ENCODE results near the gene TDP1. TPM values are rescaled to one million over a fixed set of nuclear protein-coding genes. Genes with fewer than 3 reads are reported as not detected.
A peak's percentile ranks its signal among the peaks of the same experiment; 100 is the strongest.

The TDP1 gene
- 54.3 and 62.8 TPM in 2 replicates for total RNA-seq
- long read RNA-seq, transcript TDP1-201 (17 exons, 3,702 nt): minor isoform, 11 of 134 reads
- long read RNA-seq, transcript TDP1-203 (16 exons, 2,068 nt): major isoform, 57 of 134 reads
- long read RNA-seq, partial matches to known transcripts: 41 of 134 reads
- long read RNA-seq, other reads (novel, unspliced or antisense): 22 of 134 reads

- Mint-ChIP-seq H3K27me3 (ENCODE audit: low read depth) (no peaks in the 10 kb centered on the region), H3K4me1 (peaks cover 52% of the 10 kb centered on the region), H3K36me3 (ENCODE audit: low read depth) (peaks cover 4% of the 10 kb centered on the region), H3K4me3 (peak within 1 kb of the TSS; percentile 99), H3K9me3 (no peaks in the 10 kb centered on the region), H3K27ac (ENCODE audit: unreplicated experiment) (peak within 1 kb of the TSS; percentile 98)
- peak; percentile 92 for DNase-seq (ENCODE audit: low read depth, low spot score)
- TF ChIP-seq CTCF (conservative IDR thresholded peaks at IDR 0.05): peak; percentile 27
These were observed at the start of gene TDP1 for GRCh38 chr14:89955745-89956660. TDP1 (plus strand) TSS chr14:89955927; CDS start chr14:89963115, 7,188 bp downstream.

- H3K9me3 Mint-ChIP-seq: peaks cover 4% of the 10 kb centered on the region
- no peak for TF ChIP-seq CTCF (conservative IDR thresholded peaks at IDR 0.05)
- H3K4me3 Mint-ChIP-seq: no peak overlapping the region
- DNase-seq (ENCODE audit: low read depth, low spot score): no peak
- H3K4me1 Mint-ChIP-seq: peaks cover 12% of the 10 kb centered on the region
- H3K36me3 Mint-ChIP-seq (ENCODE audit: low read depth): no peaks in the 10 kb centered on the region
- no peaks in the 10 kb centered on the region for H3K27me3 Mint-ChIP-seq (ENCODE audit: low read depth)
- no peak overlapping the region for H3K27ac Mint-ChIP-seq (ENCODE audit: unreplicated experiment)
These were observed 49.7 kb upstream of the TDP1 start for GRCh38 chr14:89906000-89906399.

GRCh38 chr14:89907655-89908054 lies 48.1 kb upstream of the TDP1 start:
- TF ChIP-seq CTCF (conservative IDR thresholded peaks at IDR 0.05): no peak
- H3K9me3 Mint-ChIP-seq: peaks cover 4% of the 10 kb centered on the region
- peaks cover 28% of the 10 kb centered on the region for H3K4me1 Mint-ChIP-seq
- no peak overlapping the region for H3K27ac Mint-ChIP-seq (ENCODE audit: unreplicated experiment)
- H3K27me3 Mint-ChIP-seq (ENCODE audit: low read depth): no peaks in the 10 kb centered on the region
- DNase-seq (ENCODE audit: low read depth, low spot score): no peak
- no peak overlapping the region for H3K4me3 Mint-ChIP-seq
- H3K36me3 Mint-ChIP-seq (ENCODE audit: low read depth): no peaks in the 10 kb centered on the region

- DNase-seq (ENCODE audit: low read depth, low spot score): no peak
- H3K4me1 Mint-ChIP-seq: peaks cover 33% of the 10 kb centered on the region
- H3K27ac Mint-ChIP-seq (ENCODE audit: unreplicated experiment): no peak overlapping the region
- TF ChIP-seq CTCF (conservative IDR thresholded peaks at IDR 0.05): no peak
- no peak overlapping the region for H3K4me3 Mint-ChIP-seq
- H3K9me3 Mint-ChIP-seq: peaks cover 4% of the 10 kb centered on the region
- no peaks in the 10 kb centered on the region for H3K27me3 Mint-ChIP-seq (ENCODE audit: low read depth)
- H3K36me3 Mint-ChIP-seq (ENCODE audit: low read depth): no peaks in the 10 kb centered on the region
These were observed 46.8 kb upstream of the TDP1 start for GRCh38 chr14:89908712-89909450.

GRCh38 chr14:89909586-89909985 lies 46.1 kb upstream of the TDP1 start:
- Mint-ChIP-seq H3K9me3 (peaks cover 4% of the 10 kb centered on the region), H3K27ac (ENCODE audit: unreplicated experiment) (peak overlapping the region; percentile 71), H3K27me3 (ENCODE audit: low read depth) (no peaks in the 10 kb centered on the region), H3K36me3 (ENCODE audit: low read depth) (no peaks in the 10 kb centered on the region), H3K4me1 (peaks cover 33% of the 10 kb centered on the region), H3K4me3 (no peak overlapping the region)
- DNase-seq (ENCODE audit: low read depth, low spot score): no peak
- no peak for TF ChIP-seq CTCF (conservative IDR thresholded peaks at IDR 0.05)

Measured in neural crest cell (in vitro differentiated cells).